Activated T-cell treated with anti-CD3 and anti-CD28 coated beads, Interleukin-2, amount 50 U/mL, for 24 hours (primary cell): ENCODE results near the gene EED.

ENCODE experiments used
- DNase-seq: peaks from one replicate; pipeline ENCODE4 v3.0.0-alpha.2; 2020
- H3K27ac Mint-ChIP-seq: 2 replicates; pipeline ENCODE4 v1.8.0; 2020; ENCODE audit warnings: mild to moderate bottlenecking, mixed read lengths
- H3K27me3 Mint-ChIP-seq: 2 replicates; pipeline ENCODE4 v1.8.0; 2020; ENCODE audit warnings: mixed read lengths
- H3K36me3 Mint-ChIP-seq: 2 replicates; pipeline ENCODE4 v1.8.0; 2020; ENCODE audit warnings: low read depth, mixed read lengths
- H3K4me1 Mint-ChIP-seq: 2 replicates; pipeline ENCODE4 v1.8.0; 2020; ENCODE audit warnings: low read depth, mixed read lengths
- H3K4me3 Mint-ChIP-seq: 2 replicates; pipeline ENCODE4 v1.8.0; 2020; ENCODE audit warnings: mild to moderate bottlenecking, moderate library complexity, mixed read lengths
- H3K9me3 Mint-ChIP-seq: 2 replicates; pipeline ENCODE4 v1.8.0; 2020; ENCODE audit warnings: mixed read lengths

Gene EED

GRCh38 chr11:86230179-86230804 lies 14.3 kb upstream of the EED start:
- Mint-ChIP-seq H3K36me3 (no peaks in the 10 kb centered on the region), H3K27ac (peak overlapping the region; percentile 98), H3K4me3 (no peak overlapping the region), H3K27me3 (no peaks in the 10 kb centered on the region), H3K9me3 (peaks cover 5% of the 10 kb centered on the region), H3K4me1 (peaks cover 71% of the 10 kb centered on the region)
- no peak for DNase-seq

- H3K4me3 Mint-ChIP-seq: peak overlapping the region; percentile 48
- no peaks in the 10 kb centered on the region for H3K36me3 Mint-ChIP-seq
- no peaks in the 10 kb centered on the region for H3K27me3 Mint-ChIP-seq
- H3K4me1 Mint-ChIP-seq: peaks cover 69% of the 10 kb centered on the region
- peak overlapping the region; percentile 92 for H3K27ac Mint-ChIP-seq
- peaks cover 2% of the 10 kb centered on the region for H3K9me3 Mint-ChIP-seq
- no peak for DNase-seq
Observed at GRCh38 chr11:86230921-86231434, 13.6 kb upstream of the EED start.

GRCh38 chr11:86232556-86232955 lies 12.0 kb upstream of the EED start:
- Mint-ChIP-seq H3K4me3 (no peak overlapping the region), H3K4me1 (peaks cover 57% of the 10 kb centered on the region), H3K9me3 (peaks cover 2% of the 10 kb centered on the region), H3K27me3 (no peaks in the 10 kb centered on the region), H3K36me3 (no peaks in the 10 kb centered on the region), H3K27ac (no peak overlapping the region)
- no peak for DNase-seq

- Mint-ChIP-seq H3K4me3 (no peak overlapping the region), H3K27me3 (no peaks in the 10 kb centered on the region), H3K27ac (no peak overlapping the region), H3K36me3 (no peaks in the 10 kb centered on the region), H3K9me3 (no peaks in the 10 kb centered on the region), H3K4me1 (peaks cover 33% of the 10 kb centered on the region)
- no peak for DNase-seq
Observed at GRCh38 chr11:86234831-86235461, 9.6 kb upstream of the EED start.

- Mint-ChIP-seq H3K27me3 (no peaks in the 10 kb centered on the region), H3K9me3 (no peaks in the 10 kb centered on the region), H3K27ac (no peak overlapping the region), H3K4me3 (no peak overlapping the region), H3K4me1 (peaks cover 20% of the 10 kb centered on the region), H3K36me3 (no peaks in the 10 kb centered on the region)
- DNase-seq: no peak
Observed at GRCh38 chr11:86237267-86237804, 7.2 kb upstream of the EED start.

- Mint-ChIP-seq H3K4me1 (peaks cover 12% of the 10 kb centered on the region), H3K9me3 (no peaks in the 10 kb centered on the region), H3K36me3 (no peaks in the 10 kb centered on the region), H3K27me3 (no peaks in the 10 kb centered on the region), H3K4me3 (no peak overlapping the region), H3K27ac (no peak overlapping the region)
- no peak for DNase-seq
Observed at GRCh38 chr11:86240164-86240563, 4.4 kb upstream of the EED start.

GRCh38 chr11:86241956-86242535 lies 2.5 kb upstream of the EED start:
- Mint-ChIP-seq H3K4me3 (no peak overlapping the region), H3K4me1 (peaks cover 10% of the 10 kb centered on the region), H3K27me3 (no peaks in the 10 kb centered on the region), H3K27ac (no peak overlapping the region), H3K9me3 (no peaks in the 10 kb centered on the region), H3K36me3 (peaks cover 2% of the 10 kb centered on the region)
- DNase-seq: no peak

GRCh38 chr11:86243396-86243795 lies 1.2 kb upstream of the EED start:
- Mint-ChIP-seq H3K4me1 (peaks cover 22% of the 10 kb centered on the region), H3K9me3 (no peaks in the 10 kb centered on the region), H3K27ac (no peak overlapping the region), H3K27me3 (no peaks in the 10 kb centered on the region), H3K4me3 (no peak overlapping the region), H3K36me3 (peaks cover 16% of the 10 kb centered on the region)
- DNase-seq: no peak

- no peak overlapping the region for H3K4me3 Mint-ChIP-seq
- H3K27me3 Mint-ChIP-seq: no peaks in the 10 kb centered on the region
- H3K27ac Mint-ChIP-seq: no peak overlapping the region
- H3K9me3 Mint-ChIP-seq: no peaks in the 10 kb centered on the region
- peaks cover 22% of the 10 kb centered on the region for H3K36me3 Mint-ChIP-seq
- DNase-seq: no peak
- peaks cover 29% of the 10 kb centered on the region for H3K4me1 Mint-ChIP-seq
Observed at GRCh38 chr11:86244063-86244521, 461 bp upstream of the EED start.

- no peaks in the 10 kb centered on the region for H3K27me3 Mint-ChIP-seq
- H3K27ac Mint-ChIP-seq: no peak overlapping the region
- no peaks in the 10 kb centered on the region for H3K9me3 Mint-ChIP-seq
- peaks cover 38% of the 10 kb centered on the region for H3K4me1 Mint-ChIP-seq
- H3K36me3 Mint-ChIP-seq: peaks cover 37% of the 10 kb centered on the region
- H3K4me3 Mint-ChIP-seq: no peak overlapping the region
- DNase-seq: peak; percentile 50
Observed at GRCh38 chr11:86245369-86246292, 1.1 kb downstream of the EED start.

- H3K9me3 Mint-ChIP-seq: no peaks in the 10 kb centered on the region
- H3K27ac Mint-ChIP-seq: no peak overlapping the region
- no peak for DNase-seq
- peaks cover 37% of the 10 kb centered on the region for H3K4me1 Mint-ChIP-seq
- no peak overlapping the region for H3K4me3 Mint-ChIP-seq
- H3K27me3 Mint-ChIP-seq: no peaks in the 10 kb centered on the region
- peaks cover 40% of the 10 kb centered on the region for H3K36me3 Mint-ChIP-seq
Observed at GRCh38 chr11:86246293-86246675, 1.7 kb downstream of the EED start.

GRCh38 chr11:86247608-86248007 lies 3.1 kb downstream of the EED start:
- H3K4me3 Mint-ChIP-seq: no peak overlapping the region
- H3K27me3 Mint-ChIP-seq: no peaks in the 10 kb centered on the region
- DNase-seq: no peak
- peaks cover 53% of the 10 kb centered on the region for H3K36me3 Mint-ChIP-seq
- peak overlapping the region; percentile 92 for H3K27ac Mint-ChIP-seq
- no peaks in the 10 kb centered on the region for H3K9me3 Mint-ChIP-seq
- H3K4me1 Mint-ChIP-seq: peaks cover 47% of the 10 kb centered on the region

GRCh38 chr11:86248609-86249008 lies 4.1 kb downstream of the EED start:
- Mint-ChIP-seq H3K27me3 (no peaks in the 10 kb centered on the region), H3K36me3 (peaks cover 63% of the 10 kb centered on the region), H3K4me3 (no peak overlapping the region), H3K27ac (peak overlapping the region; percentile 92), H3K4me1 (peaks cover 52% of the 10 kb centered on the region), H3K9me3 (no peaks in the 10 kb centered on the region)
- peak; percentile 47 for DNase-seq
